HG02571 (cell line): ENCODE measurements around the gene EMC6.

ENCODE experiments used
- ATAC-seq: cut with Tn5 transposase; IDR thresholded peaks from one replicate; pipeline ENCODE4 v1.9.1; 2021; ENCODE audit warnings: mild to moderate bottlenecking, moderate library complexity; ENCODE audit not compliant: unreplicated experiment

The EMC6 gene

DNA sequence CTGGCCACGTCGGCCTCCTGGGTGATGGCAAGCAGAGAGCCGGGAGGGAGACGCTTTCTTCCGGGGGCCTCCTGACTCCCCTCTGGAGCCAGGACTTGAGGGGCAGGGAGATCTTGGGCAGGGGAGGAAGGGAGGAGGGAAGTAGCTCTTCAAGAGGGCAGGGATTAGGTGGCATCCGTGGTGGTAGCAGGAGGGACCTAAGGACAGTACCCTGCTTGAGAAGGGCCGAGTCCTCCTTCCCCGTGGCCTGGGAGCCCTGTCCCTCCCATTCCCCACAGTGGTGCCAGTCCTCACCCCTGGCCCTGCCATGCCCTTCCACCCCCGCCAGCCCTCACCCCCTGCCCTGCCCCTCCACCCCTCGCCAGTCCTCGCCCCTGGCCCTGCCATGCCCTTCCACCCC, 12.8 kb upstream of the EMC6 start:
- ATAC-seq: no peak

DNA sequence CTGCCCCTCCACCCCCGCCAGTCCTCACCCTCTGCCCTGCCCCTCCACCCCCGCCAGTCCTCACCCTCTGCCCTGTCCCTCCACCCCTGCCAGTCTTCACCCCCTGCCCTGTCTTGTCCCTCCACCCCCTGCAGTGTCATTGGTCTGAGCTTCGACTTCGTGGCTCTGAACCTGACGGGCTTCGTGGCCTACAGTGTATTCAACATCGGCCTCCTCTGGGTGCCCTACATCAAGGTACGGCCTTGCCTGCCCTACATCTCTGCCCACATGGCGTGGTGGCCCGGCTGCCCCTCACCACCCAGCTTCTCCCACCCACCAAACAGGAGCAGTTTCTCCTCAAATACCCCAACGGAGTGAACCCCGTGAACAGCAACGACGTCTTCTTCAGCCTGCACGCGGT, 12.3 kb upstream of the EMC6 start:
- ATAC-seq: no peak

DNA sequence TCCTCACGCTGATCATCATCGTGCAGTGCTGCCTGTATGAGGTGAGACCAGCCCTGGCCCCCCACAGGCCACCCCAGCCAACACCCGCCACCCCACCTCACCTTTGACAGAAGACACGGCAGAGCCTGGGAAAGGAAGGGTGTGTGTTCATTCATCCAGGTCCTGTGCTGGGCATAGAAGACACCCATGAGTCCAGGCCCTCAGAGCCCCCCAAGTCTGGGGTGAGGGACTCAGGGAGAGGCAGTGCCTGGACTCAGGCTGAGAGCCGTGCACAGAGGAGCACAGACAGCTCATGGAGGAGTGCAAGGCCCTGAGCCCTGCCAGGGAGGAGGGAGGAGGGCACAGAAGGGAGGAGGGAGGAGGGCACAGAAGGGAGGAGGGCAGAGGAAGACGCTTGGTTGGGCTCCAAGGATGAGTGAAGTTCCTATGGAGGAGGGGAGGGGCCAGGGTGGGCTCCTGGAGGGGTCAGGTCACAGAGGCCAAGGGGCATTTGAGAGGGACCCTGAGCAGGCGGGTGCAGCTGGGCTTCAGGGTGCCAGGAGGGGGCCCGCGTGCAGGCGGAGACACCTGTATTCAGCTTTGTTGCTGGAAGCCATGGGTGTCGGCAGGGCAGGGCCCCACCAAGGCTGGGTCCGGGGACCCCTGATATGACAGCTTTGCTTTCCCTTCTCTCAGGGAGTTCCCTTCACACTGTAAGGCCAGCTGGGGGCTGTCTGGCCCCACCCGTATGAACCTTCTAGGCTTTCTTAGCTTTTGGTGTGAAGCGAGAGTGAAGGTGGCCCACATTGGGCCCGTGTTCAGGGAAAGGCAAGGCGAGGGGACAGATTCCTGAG, 11.6 kb upstream of the EMC6 start:
- ATAC-seq: no peak

DNA sequence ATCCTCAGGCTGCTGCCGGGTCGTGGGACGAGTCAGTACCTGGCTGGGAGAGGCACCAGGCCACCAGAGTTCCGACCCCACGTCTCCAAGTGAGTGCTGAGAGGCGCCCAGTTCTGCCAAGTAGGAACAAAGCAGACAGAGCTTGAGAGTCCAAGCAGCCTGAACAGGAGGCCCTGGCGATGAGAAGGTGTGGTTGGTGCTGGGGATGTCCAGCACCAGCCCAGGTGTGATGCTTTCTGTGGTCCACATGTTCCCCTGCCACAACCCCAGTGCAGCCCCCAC, 11.1 kb upstream of the EMC6 start:
- ATAC-seq: no peak

DNA sequence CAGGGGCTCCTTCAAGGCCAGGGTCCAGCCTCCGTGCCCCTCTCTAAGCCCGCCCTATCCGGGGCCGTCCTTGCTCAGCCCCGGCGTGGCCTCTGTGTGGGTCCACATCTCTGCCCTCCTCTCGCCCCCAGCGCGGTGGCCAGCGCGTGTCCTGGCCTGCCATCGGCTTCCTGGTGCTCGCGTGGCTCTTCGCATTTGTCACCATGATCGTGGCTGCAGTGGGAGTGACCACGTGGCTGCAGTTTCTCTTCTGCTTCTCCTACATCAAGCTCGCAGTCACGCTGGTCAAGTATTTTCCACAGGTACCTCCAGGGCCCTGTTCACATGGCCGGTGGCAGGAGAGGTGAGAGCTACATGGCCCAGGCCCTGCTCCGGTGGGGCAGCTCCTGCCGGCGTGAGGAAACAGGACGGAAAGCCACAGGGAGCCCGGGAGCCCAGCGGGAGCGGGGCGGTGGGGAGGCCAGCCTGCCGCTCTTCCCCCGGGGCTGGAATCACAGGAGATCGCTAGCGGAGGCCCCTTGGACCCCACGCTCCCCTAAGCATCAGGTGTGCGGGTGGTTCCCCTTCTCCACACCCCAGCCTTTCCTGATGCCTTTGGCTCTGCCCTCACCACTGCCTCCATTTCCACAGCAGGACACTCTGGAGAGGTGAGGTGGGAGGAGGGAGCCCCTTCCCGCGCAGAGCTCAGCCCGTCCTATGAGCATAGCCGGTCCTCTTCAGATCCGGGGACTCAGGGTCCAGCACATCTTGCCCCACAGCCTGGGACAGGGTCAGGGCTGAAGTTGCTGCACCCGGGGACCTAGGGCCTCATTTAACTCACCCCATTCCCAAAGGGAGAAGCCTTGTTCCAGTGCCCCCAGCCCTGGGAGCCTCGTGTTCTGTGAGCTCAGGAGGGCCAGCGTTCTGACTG, 10.5 kb upstream of the EMC6 start:
- no peak for ATAC-seq

DNA sequence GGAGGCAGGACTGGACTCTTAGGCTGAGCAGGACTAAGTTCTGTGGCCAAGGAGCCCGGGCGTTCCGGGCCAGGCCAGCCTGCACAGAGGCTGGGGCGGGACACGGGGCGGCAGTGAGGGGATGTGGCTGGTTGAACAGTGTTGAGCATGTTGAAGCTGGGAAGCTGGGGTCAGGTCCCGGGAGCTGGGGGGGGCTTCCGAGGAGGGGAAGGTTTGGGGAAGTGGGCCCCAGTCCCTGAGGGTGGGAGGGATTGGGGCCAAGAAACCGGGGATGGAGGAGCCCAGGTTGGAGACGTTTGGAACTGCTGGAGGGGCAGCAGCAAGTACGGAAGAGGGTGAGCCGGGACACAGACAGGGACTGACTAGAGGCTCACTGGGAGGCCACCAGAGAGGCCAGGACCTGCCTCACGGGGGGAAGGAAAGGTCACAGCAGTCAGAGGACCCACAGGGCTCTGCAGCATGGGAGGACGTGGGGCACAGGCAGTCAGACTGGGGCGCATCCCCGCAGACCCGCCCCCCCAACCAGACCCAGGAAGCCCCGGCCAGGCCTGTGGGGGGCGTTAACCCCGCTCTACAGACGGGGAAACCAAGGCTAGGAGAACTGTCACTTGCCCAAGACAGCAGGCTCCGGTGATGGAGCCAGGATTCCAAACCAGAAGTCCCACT, 9.7 kb upstream of the EMC6 start:
- ATAC-seq: no peak

DNA sequence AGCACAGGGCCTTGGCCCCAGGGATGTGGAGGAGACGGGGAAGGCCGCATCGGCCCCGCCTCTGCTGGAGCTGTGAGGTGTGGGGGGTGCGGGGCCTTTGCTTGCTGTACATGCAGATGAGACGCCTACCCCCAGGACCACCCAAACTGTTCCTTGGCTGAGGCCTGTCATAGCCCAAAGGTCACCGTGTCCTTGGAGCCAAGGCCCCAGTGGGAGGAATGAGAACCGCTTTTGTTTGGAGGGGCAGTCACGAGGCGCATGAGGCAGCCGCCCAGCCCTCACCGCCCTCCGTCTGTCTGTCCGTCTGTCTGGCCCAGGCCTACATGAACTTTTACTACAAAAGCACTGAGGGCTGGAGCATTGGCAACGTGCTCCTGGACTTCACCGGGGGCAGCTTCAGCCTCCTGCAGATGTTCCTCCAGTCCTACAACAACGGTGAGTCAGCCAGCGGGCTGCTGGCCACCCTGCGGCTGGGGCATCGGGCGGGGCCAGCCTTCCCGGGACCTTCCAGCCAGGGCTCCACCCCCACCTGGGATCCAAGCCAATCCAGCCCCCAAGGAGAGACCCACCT, 9.0 kb upstream of the EMC6 start:
- no peak for ATAC-seq

DNA sequence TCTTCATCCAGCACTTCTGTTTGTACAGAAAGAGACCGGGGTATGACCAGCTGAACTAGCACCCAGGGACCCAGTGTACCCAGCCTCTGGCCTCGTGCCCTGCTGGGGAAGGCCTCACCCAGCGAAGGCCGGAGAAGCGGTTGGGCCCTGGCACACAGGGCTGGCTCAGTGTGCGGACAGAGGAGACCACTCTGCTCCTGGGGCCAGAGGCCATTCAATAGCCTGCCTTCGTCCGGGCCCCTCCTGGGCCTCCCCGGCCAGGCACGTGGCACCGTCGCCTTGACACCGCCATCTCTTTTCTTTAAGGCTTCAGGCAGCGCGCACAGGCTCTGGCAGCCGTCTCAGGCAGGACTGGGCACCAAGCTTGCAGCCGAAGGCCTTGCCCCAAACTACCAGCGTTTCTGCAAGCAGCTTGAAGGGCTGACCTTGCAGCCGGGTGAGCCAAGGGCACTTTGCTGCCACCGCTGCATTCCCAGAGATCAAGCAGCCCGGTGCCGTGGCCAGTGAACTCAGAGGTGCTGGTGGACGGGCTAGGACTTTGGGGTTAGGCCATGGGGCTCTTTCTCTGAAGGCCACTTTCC, 8.2 kb upstream of the EMC6 start:
- ATAC-seq: no peak

DNA sequence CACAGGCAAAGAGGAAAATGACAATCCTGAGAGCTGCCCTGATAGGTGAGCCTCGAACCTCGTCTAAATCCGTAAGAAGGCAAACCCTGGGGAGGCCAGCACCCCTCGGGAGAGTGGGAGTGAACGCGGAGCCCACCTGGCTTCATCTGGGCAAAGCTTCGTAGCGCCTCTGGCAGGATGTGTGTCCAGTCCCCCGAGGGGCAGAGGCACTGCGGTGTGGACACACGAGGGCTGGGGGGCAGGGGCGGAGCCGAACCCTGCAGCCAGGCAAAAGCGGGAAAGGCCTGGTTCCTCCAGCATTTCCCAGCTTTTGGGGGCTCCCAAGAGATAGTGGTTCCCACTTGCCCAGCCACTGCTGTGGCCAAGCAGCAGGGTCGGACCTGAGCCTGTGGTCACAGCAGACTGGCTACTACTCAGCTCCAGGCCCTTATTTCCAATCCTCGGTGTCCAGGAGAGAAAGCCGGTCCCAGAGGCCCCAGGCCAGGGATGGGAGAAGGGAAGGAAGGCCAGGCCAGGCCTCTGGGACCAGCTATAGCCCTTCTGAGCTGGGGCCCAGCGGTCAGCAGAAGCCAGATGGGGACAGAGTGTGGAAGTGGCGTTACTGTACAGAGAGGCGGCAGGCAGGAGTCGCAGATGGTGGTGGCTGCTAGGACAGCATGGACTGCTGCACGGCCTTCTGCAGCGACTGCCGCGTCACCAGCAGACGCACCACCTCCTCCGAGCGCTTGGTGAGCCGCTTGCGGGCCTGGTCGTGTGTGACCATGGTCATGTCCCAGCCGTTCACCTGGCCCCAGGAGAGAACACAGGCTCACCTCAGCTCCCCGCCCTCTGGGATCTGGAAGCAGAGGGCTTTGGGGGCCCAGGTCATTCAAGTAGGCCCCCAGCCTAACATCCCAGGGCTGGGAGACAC, 5.3 kb upstream of the EMC6 start:
- ATAC-seq: no peak

DNA sequence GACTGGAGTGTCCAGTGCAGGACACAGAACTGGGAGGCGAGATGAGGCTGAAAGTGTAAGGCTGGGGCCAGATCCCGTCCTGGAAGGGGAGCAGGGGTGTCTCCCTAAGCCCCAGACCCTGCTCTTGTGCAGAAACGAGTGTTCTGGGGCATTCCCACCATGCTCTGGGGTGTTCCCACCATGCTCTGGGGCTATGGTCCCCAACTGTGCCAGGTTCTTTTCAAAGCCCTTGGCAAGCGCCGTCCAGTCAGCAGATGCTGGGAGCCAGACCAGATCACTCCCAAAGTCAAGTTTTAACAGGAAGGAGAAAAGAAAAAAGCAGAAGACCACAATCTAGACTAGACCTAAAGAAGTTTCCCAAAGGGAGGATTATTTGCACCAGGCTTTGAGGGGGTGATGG, 2.8 kb upstream of the EMC6 start:
- ATAC-seq: no peak

DNA sequence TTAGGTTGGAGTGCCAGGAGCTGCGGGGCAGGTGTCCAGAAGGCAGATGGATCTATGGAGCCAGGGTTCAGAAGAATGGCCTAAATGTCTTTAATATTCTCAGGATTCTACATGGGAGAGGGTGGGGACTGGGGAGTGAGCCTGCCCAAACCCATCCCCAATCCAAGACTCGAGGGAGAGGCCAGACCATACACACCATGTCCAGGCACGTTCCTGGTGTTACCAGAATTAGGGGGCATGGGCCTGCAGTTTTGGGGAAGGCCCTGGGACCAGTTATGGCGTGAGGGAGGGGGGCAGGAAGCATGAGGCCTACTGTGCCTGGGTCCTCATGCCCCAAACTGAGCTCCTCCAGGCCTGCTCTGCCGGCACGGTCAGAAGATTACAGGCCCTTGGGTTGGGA, 2.1 kb upstream of the EMC6 start:
- ATAC-seq: no peak

DNA sequence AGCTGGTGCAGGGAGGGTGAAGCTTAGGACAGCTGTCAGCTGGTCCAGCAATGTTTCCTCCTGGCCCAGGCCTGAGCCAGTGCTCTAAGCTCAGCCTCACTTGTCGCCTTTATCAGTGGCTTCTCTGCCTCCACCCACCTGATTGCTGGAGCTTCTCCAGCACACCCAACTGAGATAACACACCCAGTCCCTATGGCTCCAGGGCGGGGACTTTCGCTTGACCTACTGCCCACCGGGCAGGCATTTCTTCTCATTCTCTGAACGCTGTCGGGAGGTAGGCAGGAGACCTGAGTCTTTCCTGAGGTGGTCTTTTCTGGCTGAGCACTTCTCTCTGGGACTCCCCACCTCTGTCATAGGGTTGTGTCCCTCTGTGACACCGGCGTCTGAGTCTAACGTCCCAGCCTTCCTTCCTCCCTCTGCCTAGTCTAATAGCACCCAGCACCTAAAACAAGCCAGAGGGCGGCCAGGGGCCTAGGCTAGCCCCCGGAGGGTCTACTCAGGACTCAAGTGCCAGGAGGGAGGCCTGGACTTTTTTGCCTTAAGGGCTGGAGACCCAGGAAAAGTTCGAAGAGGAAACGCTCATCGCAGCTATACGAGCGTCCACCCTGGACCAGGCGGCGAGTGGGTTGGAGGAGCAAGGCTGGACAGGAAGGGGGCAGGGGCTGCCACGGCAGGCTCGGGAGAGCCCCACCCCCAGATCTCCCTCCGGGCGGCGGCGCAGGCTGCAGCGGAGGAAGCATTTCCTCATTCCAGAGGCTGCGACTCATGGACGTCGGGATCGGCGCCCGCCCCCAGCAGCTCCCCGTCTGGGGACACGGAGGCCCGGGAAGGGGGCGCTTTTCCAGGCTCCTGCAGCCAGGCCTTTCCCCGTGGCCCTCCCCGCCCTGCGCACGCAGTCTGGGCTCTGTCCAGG, 990 bp upstream of the EMC6 start:
- peak; percentile 27 for ATAC-seq

DNA sequence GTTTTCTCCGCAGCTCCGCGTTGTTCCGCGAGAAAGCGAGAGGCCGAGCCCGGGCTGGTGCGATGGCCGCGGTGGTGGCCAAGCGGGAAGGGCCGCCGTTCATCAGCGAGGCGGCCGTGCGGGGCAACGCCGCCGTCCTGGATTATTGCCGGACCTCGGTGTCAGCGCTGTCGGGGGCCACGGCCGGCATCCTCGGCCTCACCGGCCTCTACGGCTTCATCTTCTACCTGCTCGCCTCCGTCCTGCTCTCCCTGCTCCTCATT, 404 bp downstream of the EMC6 start:
- peak; percentile 5 for ATAC-seq

DNA sequence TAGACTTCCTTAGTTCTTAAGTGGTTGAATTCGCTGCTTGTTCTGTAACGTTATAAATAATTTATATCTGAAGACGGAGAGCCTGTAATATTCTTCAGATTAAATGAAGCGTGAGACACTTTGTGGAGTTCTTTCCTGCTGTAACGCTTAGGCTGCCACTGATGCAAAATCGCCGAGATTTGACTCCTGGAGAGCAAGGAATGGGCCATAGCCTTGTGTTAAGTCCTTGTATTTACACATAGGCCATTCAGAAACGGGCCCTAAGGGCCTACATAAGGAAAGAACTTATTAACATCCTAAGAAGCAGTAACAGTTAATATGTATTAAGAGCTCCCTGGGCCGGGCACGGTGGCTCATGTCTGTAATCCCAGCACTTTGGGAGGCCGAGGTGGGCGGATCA, 936 bp downstream of the EMC6 start:
- no peak for ATAC-seq

DNA sequence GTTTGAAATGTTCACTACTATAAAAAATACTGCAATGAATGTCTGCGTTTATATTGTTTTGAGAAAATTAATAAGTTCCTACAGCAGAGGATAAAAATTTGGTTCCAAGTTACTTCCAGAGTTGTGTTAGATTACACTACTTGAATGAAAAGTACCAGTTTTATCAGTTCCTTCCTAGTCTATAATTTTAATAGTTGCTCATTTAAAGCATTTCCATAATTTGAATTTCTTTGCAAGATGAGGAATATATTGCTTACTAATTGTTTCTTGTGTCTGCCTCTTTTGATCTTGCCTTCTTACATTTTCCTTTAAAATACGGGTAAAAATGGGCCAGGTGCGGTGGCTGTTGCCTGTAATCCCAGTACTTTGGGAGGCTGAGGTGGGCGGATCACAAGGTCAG, 4.0 kb downstream of the EMC6 start:
- ATAC-seq: no peak

DNA sequence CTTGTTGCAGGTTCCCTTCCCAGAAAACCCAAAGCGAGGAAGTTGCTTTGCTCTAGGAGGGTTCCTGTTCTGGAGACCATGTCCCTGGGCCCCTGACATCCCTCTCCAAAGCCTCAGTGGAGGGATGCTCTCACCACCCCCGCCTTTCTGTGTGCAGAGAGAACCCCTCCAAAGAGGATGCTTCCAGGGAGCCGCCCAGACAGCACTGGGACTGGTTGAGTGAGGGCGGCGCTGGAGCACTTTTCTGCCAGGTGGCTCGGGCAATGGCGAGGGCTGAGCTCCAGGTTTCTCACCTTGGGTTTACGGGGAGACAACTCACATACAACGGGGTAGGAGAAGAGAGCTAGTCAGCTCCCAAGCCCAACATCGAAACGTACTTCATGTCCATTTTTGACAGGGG, 7.3 kb downstream of the EMC6 start:
- ATAC-seq: no peak

DNA sequence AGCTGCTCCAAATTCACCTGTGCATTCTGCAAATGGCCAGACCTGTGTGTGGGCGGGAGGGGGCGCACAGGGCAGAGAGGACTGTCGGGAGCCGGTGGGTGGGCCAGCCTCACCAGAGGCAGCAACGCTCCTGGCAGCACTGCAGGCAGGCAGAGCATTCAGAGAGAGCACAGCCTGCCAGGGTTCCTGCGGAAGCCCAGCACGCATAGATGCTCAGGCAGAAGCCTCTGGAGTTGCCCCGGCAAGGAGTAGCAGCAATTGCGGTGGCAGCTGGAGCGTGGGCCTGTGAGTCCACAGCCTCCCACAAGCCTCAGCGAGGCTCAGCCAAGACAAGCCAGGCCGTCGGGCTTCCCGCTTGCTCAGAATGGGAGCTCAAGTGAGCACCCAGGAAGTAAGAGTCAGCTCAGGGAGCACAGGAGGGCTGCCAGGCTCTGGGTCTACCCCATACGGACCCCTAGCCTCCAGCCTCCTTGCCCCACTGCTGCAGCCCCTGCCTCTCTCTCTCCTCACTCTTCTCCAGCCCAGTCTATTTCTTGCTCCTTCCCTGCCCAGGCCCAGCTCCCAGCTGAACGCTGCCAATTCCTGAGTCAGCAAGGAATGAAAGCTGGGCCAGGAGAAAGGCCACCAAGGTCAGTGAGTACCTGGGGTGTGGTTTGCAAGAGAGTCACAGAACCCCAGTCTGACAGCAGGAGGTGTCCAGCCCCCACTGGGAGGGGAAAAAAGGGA, 9.6 kb downstream of the EMC6 start:
- ATAC-seq: no peak

DNA sequence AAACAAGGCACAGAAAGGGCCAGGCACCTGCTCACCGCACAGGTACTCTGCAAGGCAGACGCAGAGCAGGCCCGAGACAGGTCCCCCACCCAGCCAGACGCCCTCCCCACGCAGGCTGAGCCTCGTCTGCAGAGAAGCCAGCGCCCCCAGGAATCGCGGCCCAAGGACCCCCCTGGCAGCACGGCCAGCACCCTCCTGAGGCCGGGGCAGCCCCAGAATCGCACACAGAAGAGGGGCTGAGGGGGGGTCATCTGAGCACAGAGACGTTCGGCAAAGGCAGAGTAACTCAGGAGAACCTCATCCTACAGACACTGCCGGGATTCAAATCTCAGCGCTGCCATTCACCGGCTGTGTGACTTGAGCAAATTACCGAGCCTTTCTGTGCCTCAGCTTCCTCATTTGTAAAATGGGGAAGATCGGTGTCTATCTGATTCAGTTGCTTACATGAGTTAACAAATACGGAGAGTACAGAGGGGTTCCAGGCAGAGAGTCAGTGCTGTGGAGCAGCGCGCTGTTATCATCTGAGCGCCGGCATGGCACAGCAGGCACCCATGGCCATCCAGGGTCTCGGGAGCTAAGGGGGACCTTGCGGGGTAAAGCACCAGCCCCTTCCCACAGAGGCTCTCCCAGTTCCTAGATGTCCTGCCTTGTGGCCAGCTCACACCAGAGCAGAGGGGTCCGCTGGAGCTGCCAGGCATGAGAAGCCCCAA, 10.4 kb downstream of the EMC6 start:
- no peak for ATAC-seq
